Spleen (tissue), 7 donors: ENCODE data around the gene CGREF1.

Experiments used
- POLR2A ChIP-seq, 3 donors: fragments of 450-650 bp; IDR thresholded peaks; one replicate each; pipeline ENCODE4 v1.5.1; 2017; ENCODE audit warnings: antibody characterized with exemption in 3 of 3, mild to moderate bottlenecking in 1 of 3
- TF ChIP-seq, protein P1 (sequence below), 11 experiments: fragments of 200-600 bp in 7 of 11; fragments of 450-650 bp in 4 of 11; sonication (generic) in 4 of 11; IDR thresholded peaks in 8 of 11; conservative IDR thresholded peaks in 3 of 11; 1 replicate in 7 of 11; 2 replicates in 4 of 11; pipeline versions ENCODE4 v1.4.0 to v1.8.0; 2016 to 2021; ENCODE audit warnings: antibody characterized with exemption in 11 of 11, inconsistent platforms in 4 of 11, mild to moderate bottlenecking in 1 of 11
- donor health status: DM: no; HTN: no; CAD: no; lungs with moderate emphysema.
- donor health status: DM: no; HTN: no; CAD: no.
- donor health status: DM: no; HTN: no; CAD: no.

DNA sequence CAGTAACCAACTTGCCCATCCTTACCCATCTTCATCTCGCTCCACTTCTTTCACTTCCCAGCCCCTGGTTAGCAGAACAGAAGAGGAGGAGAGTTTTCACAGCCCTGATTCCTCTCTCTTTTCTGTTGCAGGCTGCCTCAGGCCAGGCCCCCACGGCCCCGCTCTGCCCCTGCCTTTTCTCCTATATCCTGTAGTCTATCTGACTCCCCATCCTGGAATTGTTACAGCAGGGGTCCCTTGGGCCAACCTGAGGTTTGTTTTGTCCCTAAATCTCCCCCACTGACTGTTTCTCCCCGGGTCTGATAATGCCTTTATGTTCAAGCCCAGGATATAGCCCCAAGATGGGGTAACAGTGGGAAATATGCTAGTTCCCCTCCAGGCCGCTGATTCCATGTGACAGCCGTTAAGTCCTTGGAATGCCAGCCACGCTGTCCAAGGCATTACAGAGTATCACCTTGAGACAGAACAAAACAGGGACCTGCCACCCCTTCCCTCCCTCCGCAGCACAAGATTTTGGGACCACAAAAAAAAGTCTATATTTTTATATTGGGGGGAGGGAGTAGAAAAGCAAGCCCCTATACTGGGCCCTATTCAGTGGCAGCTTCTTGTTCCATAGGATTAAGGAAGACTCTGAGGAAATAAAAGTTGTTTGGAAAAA lies 48.8 kb downstream of the CGREF1 start:
- TF ChIP-seq, protein P1, sequence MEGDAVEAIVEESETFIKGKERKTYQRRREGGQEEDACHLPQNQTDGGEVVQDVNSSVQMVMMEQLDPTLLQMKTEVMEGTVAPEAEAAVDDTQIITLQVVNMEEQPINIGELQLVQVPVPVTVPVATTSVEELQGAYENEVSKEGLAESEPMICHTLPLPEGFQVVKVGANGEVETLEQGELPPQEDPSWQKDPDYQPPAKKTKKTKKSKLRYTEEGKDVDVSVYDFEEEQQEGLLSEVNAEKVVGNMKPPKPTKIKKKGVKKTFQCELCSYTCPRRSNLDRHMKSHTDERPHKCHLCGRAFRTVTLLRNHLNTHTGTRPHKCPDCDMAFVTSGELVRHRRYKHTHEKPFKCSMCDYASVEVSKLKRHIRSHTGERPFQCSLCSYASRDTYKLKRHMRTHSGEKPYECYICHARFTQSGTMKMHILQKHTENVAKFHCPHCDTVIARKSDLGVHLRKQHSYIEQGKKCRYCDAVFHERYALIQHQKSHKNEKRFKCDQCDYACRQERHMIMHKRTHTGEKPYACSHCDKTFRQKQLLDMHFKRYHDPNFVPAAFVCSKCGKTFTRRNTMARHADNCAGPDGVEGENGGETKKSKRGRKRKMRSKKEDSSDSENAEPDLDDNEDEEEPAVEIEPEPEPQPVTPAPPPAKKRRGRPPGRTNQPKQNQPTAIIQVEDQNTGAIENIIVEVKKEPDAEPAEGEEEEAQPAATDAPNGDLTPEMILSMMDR (IDR thresholded peaks at IDR 0.05 in 8 of 11, conservative IDR thresholded peaks at IDR 0.05 in 3 of 11), result no peak
- TF ChIP-seq POLR2A (IDR thresholded peaks at IDR 0.05), result no peak
